Measurements from ENCODE around the gene CLNK.
"Not testable (repeated sequence)": the region's sequence is repeated elsewhere in the genome, so short reads cannot be mapped to it uniquely, and the experiment has no call there.

Gene CLNK

DNA sequence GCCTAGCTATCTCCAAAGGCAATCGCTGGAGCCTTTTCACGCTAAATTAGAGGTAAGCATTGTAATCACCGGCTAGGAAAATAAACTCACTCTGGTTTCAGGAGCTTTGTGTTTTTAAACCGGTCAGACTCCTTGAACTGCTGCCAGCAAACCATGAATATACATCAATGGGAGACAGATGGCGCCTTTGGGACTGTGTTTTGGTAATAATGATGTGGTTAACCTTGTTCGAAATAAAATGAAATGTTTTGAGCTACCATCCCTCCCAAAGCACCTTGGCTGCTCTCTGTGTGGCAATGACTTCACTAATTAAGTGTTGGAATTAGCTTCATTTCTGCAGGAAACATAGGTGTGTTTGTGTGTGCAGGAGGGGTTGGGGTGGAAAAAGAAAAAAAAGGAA, 65.3 kb downstream of the CLNK start:
- Histone ChIP-seq H3K9ac (ENCODE audit: low read length) (no peak overlapping the region), H3K79me2 (ENCODE audit: insufficient read depth, low read length) (no peaks in the 10 kb centered on the region), H3K4me3 (ENCODE audit: low read depth, low read length, poor library complexity, severe bottlenecking) (no peak overlapping the region), H3K9me3 (ENCODE audit: low read length) (no peaks in the 10 kb centered on the region), H3K27me3 (ENCODE audit: insufficient read depth, low read length) (no peaks in the 10 kb centered on the region), H3F3A (ENCODE audit: insufficient read depth, low read length) (no peaks in the 10 kb centered on the region), H3K4me1 (ENCODE audit: insufficient read depth, low read length, severe bottlenecking) (no peaks in the 10 kb centered on the region), H3K4me2 (ENCODE audit: low read length) (no peak overlapping the region), H3K27ac (ENCODE audit: low read depth, low read length, poor library complexity, severe bottlenecking) (no peak overlapping the region), H3K36me3 (ENCODE audit: insufficient read depth, low read length) (no peaks in the 10 kb centered on the region), H3K9me2 (ENCODE audit: low read depth, low read length) (no peaks in the 10 kb centered on the region), H4K20me1 (ENCODE audit: insufficient read depth, low read length) (no peaks in the 10 kb centered on the region), H2AFZ (ENCODE audit: low read length) (no peak overlapping the region)
- TF ChIP-seq, protein P1, sequence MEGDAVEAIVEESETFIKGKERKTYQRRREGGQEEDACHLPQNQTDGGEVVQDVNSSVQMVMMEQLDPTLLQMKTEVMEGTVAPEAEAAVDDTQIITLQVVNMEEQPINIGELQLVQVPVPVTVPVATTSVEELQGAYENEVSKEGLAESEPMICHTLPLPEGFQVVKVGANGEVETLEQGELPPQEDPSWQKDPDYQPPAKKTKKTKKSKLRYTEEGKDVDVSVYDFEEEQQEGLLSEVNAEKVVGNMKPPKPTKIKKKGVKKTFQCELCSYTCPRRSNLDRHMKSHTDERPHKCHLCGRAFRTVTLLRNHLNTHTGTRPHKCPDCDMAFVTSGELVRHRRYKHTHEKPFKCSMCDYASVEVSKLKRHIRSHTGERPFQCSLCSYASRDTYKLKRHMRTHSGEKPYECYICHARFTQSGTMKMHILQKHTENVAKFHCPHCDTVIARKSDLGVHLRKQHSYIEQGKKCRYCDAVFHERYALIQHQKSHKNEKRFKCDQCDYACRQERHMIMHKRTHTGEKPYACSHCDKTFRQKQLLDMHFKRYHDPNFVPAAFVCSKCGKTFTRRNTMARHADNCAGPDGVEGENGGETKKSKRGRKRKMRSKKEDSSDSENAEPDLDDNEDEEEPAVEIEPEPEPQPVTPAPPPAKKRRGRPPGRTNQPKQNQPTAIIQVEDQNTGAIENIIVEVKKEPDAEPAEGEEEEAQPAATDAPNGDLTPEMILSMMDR (IDR thresholded peaks at IDR 0.05; ENCODE audit: low read length), result no peak
- no peak for TF ChIP-seq EZH2 (IDR thresholded peaks at IDR 0.05; ENCODE audit: borderline replicate concordance, low read length)

DNA sequence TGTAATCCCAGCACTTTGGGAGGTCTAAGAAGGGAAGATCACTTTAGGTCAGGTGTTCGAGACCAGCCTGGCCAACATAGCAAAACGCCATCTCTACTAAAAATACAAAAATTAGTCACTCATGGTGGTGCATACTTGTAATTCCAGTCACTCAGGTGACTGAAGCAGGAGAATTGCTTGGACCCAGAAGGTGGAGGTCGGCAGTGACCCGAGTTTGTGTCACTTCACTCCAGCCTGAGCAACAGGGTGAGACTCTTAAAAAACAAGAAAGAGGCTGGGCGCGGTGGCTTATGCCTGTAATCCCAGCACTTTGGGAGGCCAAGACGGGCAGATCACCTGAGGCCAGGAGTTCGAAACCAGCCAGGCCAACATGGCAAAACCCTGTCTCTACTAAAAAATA, 69.6 kb downstream of the CLNK start:
- not testable (repeated sequence) for H3K79me2 ChIP-seq (ENCODE audit: insufficient read depth, low read length); H3K4me3 ChIP-seq (ENCODE audit: low read depth, low read length, poor library complexity, severe bottlenecking); H3K9me2 ChIP-seq (ENCODE audit: low read depth, low read length); H3F3A ChIP-seq (ENCODE audit: insufficient read depth, low read length); H3K9ac ChIP-seq (ENCODE audit: low read length); H3K27ac ChIP-seq (ENCODE audit: low read depth, low read length, poor library complexity, severe bottlenecking); H3K4me2 ChIP-seq (ENCODE audit: low read length); H3K27me3 ChIP-seq (ENCODE audit: insufficient read depth, low read length); H3K4me1 ChIP-seq (ENCODE audit: insufficient read depth, low read length, severe bottlenecking); H3K36me3 ChIP-seq (ENCODE audit: insufficient read depth, low read length); H2AFZ ChIP-seq (ENCODE audit: low read length); H3K9me3 ChIP-seq (ENCODE audit: low read length); H4K20me1 ChIP-seq (ENCODE audit: insufficient read depth, low read length)

- Histone ChIP-seq H3K36me3 (ENCODE audit: insufficient read depth, low read length) (no peaks in the 10 kb centered on the region), H3K27me3 (ENCODE audit: insufficient read depth, low read length) (no peaks in the 10 kb centered on the region), H3K4me3 (ENCODE audit: low read depth, low read length, poor library complexity, severe bottlenecking) (no peak overlapping the region), H3K9ac (ENCODE audit: low read length) (no peak overlapping the region), H3K4me2 (ENCODE audit: low read length) (no peak overlapping the region), H3K4me1 (ENCODE audit: insufficient read depth, low read length, severe bottlenecking) (no peaks in the 10 kb centered on the region), H2AFZ (ENCODE audit: low read length) (no peak overlapping the region), H3K9me3 (ENCODE audit: low read length) (no peaks in the 10 kb centered on the region), H3K9me2 (ENCODE audit: low read depth, low read length) (no peaks in the 10 kb centered on the region), H3F3A (ENCODE audit: insufficient read depth, low read length) (no peaks in the 10 kb centered on the region), H3K79me2 (ENCODE audit: insufficient read depth, low read length) (no peaks in the 10 kb centered on the region), H3K27ac (ENCODE audit: low read depth, low read length, poor library complexity, severe bottlenecking) (no peak overlapping the region), H4K20me1 (ENCODE audit: insufficient read depth, low read length) (no peaks in the 10 kb centered on the region)
- TF ChIP-seq, protein P1 (IDR thresholded peaks at IDR 0.05; ENCODE audit: low read length), result no peak
- no peak for TF ChIP-seq EZH2 (IDR thresholded peaks at IDR 0.05; ENCODE audit: borderline replicate concordance, low read length)
These were observed 70.6 kb downstream of the CLNK start for GRCh38 chr4:10613926-10614478.

- H3K9me3 ChIP-seq (ENCODE audit: low read length), result no peaks in the 10 kb centered on the region
- H3K79me2 ChIP-seq (ENCODE audit: insufficient read depth, low read length), result no peaks in the 10 kb centered on the region
- H3K36me3 ChIP-seq (ENCODE audit: insufficient read depth, low read length), result no peaks in the 10 kb centered on the region
- TF ChIP-seq, protein P1 (IDR thresholded peaks at IDR 0.05; ENCODE audit: low read length), result no peak
- no peak for TF ChIP-seq EZH2 (IDR thresholded peaks at IDR 0.05; ENCODE audit: borderline replicate concordance, low read length)
- no peaks in the 10 kb centered on the region for H4K20me1 ChIP-seq (ENCODE audit: insufficient read depth, low read length)
- H3K9ac ChIP-seq (ENCODE audit: low read length), result no peak overlapping the region
- no peaks in the 10 kb centered on the region for H3F3A ChIP-seq (ENCODE audit: insufficient read depth, low read length)
- no peak overlapping the region for H2AFZ ChIP-seq (ENCODE audit: low read length)
- no peaks in the 10 kb centered on the region for H3K4me1 ChIP-seq (ENCODE audit: insufficient read depth, low read length, severe bottlenecking)
- H3K27ac ChIP-seq (ENCODE audit: low read depth, low read length, poor library complexity, severe bottlenecking), result no peak overlapping the region
- no peaks in the 10 kb centered on the region for H3K27me3 ChIP-seq (ENCODE audit: insufficient read depth, low read length)
- H3K4me3 ChIP-seq (ENCODE audit: low read depth, low read length, poor library complexity, severe bottlenecking), result no peak overlapping the region
- H3K9me2 ChIP-seq (ENCODE audit: low read depth, low read length), result no peaks in the 10 kb centered on the region
- H3K4me2 ChIP-seq (ENCODE audit: low read length), result no peak overlapping the region
These were observed 72.1 kb downstream of the CLNK start for GRCh38 chr4:10612476-10612875.

Data from OCI-LY1 (cell line).